ENCODE data around the gene CDK18.

CDK18 gene

DNA sequence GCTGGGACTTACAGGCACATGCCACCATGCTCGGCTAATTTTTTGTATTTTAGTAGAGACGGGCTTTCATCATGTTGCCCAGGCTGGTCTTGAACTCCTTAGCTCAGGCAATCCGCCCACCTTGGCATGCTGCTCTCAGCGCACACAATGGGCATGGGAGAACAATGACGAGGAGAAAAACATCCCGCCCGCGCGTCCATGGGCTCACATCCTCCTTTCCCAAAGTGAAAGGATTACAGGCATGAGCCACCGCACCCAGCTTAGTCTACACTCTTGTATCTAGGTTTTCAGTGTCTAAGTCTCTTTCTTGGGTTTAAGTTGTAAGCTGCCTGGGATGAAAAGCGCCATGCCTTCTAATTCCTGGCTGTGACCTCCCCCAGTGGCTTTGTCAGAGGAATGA lies 37.9 kb downstream of the CDK18 start:
- no peak for DNase-seq

DNA sequence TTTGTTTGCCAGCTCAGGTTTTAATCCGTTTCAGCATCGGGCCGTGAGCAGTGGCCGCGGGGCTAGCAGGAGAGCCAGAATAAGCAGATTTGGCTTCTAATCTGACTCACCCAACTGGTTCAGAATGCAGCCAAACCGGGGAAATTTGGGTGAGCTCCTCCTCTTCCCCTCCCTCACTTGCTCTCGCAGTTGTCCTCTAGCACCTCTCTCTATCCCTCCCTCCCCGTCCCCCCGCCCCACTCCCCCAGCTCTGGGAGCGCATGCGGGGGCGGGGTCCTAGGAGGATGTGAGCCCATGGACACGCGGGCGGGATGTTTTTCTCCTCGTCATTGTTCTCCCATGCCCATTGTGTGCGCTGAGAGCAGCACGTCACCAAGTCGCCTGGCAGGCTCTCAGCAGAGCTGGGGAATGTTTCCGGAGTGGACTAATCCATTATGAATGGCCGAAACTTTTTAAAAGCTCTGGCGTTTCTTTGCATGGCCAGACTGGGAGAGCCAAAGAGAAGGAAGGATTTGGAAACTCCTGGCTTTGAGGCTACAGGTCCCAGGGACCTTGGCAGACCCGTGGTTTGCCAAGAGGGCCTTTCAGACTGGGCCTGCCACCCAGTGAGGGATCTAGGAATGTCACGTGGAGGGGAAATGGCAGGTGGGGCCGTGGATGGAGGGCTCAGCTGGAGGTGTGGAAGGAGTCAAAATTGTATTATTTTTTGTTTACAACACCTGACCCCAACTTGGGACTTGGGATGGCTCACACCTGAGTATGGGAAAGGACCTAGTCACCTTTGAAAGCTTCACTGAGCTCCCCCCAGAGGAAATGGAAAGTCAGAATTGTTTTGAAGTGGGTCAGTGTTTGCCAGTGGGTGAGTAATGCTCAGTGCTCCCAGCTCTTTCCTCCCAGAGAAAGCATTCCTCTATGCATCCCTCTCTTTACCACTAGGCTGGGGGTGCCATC lies 39.2 kb downstream of the CDK18 start:
- DNase-seq: no peak

DNA sequence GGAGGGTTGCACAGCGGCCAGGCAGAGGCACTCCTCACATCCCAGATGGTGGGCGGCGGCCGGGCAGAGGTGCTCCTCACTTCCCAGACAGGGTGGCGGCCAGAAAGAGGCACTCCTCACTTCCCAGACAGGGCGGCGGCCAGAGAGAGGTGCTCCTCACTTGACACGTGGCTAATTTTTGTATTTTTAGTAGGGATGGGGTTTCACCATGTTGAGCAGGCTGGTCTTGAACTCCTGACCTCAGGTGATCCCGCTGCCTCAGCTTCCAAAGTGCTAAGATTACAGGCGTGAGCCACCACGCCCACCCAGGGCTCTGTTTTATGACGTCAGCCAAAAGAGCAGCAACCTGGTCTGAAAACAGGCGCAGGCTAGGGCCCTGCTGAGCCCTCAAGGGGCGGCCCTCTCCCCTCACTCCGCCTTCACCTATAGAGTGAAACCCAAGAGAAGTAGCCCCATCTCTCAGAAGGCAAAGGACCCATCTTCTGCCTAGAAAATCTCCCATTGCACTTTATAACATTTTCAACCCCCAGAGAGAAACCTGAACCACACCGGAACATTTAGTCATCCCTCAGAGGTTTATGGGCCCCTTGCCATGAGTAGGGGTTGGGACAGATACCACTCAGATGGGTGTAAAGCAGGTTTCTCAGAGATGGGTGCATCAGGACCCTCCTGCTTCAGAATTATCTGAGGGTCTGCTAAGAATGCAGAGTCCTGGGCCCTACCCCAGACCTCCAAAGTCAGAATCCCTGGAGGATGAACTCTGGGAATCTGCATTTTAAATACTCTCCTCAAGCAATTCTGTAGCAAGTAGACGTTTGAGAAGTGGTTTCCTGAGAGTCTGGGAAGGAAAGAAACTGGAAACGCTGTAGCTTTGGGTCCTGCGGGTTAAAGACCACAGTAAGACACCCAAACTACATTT lies 40.8 kb downstream of the CDK18 start:
- no peak for DNase-seq

DNA sequence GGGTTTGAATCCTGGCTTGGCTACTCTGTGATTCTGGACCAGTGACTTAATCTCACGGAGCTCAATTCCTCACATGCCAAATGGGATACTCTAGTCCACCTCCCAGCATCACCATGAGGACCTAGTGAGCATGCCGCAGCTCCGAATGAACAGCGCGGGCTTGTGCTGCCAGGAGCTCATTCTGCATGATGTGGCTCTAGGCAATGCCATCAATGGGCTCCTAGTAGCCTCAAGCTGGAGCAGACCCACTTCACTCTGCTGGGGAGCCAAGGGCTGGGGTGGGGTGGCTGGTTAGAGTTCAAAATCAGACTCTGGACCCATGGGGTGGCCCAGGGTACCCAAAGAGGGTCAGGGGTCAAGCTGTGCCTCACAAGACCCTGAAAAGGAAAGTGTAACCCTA lies 41.5 kb downstream of the CDK18 start:
- no peak for DNase-seq

DNA sequence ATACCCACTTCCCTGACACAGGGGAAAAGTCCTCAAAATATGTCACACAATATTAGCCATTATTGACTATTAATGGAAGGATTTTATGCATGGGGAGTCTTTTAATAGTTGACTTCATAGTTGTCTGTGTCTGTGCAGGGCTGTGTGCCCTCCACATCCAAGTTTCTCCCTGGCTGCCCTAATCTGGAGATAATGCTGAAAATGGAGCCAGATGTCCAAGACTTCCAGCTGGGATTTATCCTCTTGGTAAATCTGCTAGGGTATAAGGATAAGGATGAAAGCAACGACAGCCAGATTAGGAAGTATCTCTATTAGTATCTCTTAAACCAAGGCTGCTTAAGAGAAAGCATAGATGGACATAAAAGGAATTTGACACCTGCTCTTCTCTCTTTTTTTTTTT lies 42.1 kb downstream of the CDK18 start:
- no peak for DNase-seq

DNA sequence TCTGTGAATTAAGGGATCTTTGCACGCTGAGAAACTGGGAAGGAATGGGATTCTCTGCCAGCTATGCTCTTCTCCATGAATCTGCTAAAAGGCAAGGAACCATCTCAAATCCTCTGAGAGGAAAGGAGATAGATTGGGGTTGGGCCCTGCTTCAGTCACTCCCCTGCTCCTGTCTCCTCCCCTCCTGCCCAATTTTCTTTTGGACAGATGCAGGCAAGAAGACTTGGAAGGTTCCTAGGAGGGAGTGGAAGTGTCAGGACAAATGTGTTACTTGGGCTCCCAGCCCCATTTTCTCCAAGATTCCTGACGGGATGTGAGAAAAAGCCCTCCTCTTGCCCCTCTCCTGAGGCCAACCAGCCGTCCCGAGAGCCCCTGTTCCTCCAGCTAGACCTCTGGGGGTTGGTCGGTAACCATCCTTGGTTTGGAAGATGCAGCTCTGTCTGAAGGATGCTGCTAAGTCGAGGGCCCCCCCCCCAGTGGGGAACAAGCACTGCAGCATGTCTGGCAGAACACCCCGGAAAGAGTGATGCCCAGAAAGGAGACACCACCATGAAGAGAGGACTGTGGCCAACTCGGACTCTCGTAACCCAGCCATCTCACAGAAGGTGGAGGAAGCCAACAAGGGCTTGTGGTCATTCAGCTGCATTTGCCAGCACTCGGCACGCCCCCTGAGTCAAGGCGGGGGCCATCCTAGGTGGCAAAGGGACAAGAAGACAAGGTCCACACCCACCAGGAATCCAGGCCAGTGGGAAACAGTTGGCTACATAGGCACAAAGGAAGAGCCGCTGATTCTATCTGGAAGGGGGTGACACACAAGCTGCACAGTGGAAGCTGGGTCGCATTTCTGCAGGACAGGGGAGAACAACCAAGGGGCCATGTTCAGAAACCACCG lies 43.7 kb downstream of the CDK18 start:
- no peak for DNase-seq

DNA sequence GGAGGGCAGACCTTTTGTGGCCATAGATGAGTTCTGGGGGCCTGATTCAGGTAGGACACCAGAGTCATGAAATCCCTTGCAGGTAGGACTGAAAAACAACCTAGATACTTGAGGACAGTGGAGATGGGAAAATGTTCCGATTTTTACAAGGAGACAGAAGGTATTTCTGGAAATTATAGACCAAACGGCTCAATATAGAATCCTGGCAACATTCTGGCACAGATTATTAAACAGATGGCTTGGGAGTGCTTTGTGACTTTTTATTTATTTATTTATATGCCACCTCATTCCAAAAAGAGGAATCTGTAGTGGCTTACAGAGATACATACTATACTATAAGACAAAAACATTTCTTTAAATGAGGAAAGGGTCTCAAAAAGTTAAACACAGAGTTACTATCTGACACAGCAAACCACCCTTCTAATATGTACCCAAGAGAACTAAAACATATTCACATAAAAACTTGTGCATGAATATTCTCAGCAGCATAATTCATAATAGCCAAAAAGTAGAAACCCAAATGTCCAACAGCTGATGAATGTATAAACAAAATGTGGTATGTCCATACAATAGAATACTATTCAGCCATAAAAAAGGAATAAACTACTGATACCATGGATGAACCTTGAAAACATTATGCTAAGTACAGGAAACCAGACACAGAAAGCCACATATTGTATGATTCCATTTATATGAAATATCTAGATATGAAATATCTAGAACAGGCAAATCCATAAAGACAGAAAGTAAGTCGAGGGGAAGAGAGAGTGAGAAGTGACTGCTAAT lies 49.8 kb downstream of the CDK18 start:
- DNase-seq: no peak

DNA sequence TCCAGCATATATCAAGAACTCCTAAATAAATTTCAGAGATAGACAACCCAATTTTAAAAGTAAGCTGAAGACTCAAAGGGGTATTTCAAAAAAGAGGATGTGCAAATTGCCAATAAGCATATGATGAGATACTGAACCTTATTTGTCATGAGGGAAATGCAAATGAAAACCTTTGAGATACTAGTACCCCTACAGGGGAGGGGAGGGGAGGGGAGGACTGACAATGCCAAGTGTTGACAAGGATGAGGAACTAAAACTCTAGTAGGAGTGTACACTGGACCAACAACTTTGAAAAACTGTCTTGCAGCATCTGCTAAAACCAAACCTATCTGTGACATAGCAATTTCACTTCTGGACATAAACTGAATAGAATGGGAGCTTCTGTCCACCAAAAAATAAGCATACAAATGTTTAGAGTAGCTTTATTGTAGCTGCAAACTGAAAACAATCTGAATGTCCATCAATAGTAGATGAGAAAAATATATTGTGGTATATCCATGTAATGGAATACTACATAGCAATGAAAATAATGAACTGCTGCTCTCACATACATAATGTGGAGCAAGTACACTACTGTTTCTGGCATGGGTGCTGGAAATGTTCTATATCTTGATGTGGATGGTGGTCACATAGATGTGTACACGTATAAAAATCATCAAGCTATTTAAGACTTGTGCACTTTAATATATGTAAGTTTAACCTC lies 57.2 kb downstream of the CDK18 start:
- no peak for DNase-seq

DNA sequence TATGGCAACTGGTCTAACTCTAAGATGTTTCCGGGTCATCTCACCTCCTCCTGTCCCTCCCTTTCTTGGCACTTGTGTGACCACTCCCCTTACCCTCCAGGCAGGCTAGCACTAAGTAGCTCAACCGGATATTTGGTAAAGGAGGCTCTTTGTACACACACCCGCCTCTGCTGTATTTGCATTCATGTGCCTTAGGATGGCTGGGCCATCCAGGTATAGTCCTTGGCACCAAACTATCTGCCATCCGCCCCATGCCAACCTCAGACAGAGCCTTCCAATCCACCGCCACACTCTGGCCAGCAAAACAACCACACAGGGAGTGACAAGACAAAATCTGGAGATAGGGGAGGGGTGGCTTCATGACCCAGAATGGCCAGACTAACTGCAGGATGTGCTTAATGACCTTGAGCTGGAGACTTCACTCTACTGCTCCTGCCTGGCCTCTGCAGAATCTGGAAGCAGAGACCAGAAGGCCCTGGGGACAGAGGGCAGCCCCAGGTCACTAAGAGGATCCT lies 59.5 kb downstream of the CDK18 start:
- DNase-seq: no peak

DNA sequence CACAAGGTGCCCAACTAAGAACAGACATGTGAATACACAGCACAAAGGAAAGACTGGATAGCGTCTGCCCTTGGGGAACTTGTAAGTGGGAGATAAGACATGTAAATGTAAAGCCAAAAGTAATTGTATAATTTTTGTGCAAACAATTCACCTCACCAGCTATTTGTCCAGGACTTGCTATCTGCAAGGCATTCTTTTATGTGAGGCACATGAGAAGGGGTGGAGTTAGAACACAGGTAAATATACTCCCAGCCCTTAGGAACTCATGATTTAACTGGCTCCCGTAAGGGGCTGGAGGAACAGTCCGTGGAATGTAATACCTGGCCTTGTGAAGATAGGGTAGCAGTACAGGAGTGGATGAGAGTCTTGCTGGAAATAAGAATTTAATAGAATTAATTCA lies 61.3 kb downstream of the CDK18 start:
- no peak for DNase-seq

DNA sequence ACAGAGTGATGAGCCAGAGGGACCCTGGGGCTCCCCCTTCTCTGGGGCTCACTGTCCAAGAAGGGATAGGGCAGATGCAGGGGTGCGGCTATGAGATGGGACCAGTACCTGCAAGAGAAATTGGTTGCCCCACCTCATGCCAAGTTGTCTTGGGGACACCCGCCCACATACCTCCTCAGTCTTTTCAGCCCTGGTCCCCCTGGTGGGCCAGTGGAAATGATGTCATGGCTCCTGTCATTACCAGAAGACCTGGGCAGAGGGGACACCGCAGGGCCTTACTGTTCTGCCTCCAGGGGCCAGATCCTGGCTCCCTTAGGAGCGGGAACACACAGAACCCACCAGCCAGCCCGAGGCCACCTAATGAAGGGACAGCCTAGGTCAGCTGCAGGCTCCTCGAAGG lies 63.2 kb downstream of the CDK18 start:
- no peak for DNase-seq

DNA sequence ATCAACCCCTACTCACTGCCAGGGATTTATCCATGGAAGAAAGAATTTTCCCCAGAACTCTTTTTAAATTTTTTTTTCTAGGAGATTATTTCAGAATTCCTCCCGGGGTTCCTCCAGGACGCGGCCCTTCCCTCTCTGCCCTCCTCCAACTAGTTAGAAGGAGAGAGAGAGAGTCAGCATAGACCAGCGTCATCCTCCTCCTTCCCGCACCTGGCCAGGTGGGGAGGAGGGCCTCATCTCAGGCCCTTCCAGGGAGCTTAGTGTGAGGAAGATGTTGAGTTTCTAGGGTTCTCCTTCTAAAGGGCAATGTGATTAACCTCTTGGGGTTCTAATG lies 63.6 kb downstream of the CDK18 start:
- DNase-seq: no peak

DNA sequence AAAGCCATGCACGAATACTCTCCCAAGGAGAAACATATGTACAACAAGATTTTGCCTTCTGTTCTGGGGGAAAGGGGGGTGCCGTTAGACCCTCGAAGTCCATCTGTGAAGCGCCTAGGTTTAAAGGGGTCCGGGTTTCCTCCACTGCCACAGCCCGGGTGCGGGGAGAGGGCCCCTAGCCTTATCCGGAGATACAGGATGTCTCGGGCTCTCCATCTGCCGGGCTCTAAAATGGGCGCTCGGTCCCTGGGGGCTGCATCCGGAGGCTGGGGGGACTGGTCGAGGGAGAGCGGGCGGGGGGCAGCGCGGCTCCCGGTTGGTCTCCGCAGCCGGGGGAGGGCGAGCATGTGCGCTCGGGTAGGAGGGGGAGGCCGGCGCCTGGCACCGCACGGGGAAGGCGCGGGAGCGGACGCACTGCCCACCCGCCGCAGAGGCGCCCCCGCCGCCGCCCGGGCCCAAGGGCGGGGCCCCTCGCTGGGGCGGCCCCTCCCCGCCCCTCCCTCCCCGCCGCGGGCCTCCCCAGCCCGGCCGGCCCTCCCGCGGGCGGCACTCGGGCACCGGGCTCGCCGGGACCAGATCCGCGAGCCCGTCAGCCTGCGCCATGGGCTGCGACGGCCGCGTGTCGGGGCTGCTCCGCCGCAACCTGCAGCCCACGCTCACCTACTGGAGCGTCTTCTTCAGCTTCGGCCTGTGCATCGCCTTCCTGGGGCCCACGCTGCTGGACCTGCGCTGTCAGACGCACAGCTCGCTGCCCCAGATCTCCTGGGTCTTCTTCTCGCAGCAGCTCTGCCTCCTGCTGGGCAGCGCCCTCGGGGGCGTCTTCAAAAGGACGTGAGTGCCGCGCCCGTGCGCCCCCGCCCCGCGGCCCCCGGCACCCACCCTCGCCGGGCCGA lies 64.2 kb downstream of the CDK18 start:
- no peak for DNase-seq

DNA sequence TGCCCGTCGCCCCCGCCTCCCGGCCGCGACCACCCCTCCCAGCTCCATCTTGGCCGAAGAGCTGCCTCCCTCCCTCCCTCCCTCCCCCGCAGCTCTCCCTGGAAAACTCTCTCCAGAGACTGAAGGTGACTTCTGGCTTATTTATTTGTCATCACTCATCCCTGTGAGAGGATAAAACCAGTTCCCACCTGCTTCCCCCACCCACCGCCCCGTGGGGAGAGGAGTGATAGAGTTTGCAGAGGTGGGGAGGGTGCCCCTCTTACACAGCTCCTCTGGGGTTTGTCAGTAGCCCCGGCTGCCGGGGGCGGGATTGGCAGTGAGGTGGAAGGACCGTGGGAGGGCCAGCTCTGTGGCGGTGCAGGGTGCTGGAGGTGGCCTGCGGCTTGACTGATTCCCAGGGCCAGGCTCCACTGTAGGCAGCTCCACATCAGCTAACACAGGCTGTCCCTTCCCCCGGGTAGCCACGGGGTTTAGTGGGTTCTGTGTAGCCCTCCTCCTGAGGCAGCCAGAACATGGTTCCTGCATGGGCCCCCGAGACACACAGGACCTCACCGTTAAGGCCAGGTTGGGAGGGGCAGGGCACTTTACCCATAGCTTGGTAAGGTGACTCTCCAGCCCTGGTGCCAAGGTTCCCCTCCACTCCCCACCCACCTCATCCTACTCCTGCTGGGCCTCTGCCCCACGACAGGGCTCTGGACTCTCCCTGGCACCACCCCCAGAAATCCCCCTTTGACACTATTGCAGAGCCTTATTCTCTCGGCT lies 65.1 kb downstream of the CDK18 start:
- no peak for DNase-seq

DNA sequence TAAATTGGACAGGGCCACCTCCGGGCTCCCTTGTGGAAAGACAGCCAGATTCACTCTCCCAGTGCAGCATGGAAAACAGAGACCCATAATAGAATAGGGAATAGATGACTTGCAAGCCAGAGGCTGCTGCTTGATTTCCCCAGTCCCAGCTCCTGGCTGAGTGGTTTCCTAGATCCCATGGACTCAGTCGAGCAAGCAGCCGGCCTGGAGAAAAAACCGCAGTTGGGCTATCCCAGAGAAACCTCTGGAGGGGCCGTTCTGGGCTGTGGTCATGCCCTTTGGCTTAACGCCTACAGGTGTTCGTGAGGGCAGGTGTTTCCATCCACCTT lies 65.7 kb downstream of the CDK18 start:
- no peak for DNase-seq

DNA sequence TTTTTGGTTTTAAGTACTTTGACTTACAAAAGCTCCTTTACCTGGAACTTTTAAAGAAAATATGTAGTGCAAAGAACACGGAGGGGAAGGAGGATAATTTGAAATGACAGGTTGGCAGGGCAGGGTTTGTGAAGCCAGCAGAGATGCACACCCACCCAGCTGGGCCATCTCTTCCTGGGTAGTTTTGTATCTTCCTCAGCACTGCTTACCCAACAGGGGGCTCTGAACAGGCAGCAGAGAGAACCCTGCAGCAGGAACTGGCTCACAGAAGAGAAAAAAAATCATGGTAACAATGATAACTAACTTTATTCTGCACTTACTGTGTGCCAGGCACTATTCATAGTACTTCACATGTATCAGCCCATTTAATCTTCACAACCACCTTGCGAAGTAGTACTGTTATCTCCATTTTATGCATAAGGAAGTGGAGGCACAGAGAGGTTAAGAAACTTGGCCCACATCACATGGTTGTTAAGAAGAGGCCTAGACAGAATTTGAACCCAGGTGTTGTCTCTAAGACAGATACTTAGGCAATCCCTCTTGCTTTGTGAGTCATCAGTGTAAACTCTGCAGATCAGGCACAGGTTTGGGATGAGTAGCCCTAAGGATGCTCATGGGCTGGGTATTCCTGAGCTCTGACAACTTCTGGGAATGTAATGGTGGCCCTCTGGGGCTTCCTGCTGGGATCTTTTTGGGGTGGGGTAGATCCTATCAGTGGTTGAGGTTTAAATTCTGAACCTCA lies 66.5 kb downstream of the CDK18 start:
- DNase-seq: no peak

DNA sequence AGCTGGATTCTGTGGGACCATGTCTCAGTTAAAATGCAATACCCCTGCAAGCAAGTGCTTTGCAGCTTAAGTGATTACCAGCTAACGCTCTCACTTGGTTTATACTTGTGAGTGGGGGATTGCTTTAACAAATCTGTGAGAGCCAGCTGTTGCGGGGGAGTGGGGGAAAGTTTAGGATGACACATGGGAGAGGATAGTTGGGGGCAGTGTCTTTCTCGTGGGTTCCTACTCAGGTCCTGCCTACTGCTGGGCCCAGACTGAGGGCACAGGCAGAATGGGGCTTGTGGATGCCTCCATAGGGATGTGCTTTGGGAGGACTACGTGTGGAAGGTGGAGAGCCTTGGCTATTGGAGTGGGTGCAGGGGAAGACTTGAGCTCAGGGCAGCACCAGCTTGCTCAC lies 67.3 kb downstream of the CDK18 start:
- no peak for DNase-seq

DNA sequence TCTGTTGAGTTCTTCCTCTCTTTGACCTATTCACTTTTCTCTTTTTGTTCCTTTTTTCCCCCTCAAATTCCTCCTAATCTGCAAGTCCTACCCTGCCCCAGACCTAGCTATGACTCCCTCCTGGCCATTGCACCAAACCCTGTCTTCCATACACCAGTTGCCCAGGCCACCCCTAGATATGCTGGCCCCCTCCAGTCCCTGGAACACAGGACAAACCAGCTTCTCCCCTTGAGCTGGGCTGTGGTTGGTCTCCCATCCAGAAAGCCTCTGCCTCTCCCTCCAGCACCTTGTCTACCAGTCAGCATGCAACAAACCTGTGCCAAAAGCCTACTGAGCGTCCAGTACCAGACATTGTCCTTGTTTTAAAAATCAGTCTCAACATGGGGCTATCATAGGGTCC lies 68.0 kb downstream of the CDK18 start:
- DNase-seq: no peak

All from GDM1 (cell line).